PFSK-1 (cell line): ENCODE results near the gene MDFIC.

Experiments used
- POLR2AphosphoS5 ChIP-seq: IDR thresholded peaks from 2 replicates; pipeline ENCODE4 v1.6.1; 2012; ENCODE audit warnings: low read depth, mild to moderate bottlenecking, control low read depth, low read length, moderate library complexity
- TAF1 ChIP-seq: IDR thresholded peaks from 2 replicates; pipeline ENCODE4 v1.6.1; 2012; ENCODE audit warnings: low read length, control low read depth, borderline replicate concordance; ENCODE audit not compliant: insufficient read depth

DNA sequence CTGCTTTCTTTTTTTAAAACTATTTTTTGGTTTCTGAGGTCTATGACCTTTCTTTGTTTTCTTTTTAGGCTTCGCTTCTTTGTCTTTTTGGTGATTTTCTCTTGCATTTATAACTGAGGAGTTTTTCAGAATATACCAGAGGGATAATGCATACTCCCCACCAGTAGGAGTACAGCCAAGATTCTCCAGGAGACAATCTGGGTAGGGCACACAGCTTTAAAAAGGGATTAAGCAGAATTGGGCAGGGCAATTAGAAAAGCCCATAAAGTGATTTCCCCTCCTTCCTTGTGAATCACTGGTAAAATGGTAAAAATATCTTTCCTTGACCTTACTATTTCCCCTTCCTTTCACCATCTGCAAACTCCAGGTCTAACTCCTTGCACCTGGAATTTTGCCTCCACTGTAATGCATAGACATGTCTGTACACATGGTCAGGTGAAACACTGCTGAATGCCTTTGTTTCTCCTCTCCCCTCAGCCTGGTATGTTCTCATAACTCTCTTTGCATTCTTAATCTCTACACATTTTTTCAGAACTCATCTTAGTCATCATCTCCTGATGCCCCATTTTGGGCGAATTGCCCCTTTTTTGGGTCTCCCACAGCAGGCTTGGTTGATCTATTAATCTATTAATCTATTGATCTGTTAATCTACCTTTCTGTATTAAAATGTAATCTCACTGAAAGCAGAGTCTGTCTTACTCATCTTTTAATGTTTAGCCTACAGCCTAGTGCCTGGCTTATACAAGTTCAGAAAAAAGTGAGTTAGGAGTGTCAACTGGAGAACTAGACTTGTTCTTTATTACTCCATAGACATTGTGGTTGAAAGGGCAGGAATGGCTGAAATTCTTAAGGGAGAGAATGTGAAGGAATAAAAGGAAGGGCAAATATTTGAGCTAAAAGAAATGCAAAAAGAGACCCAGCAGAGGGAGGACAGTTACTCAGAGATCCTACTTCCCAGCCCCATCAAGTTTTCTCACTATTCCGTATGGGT, 64.6 kb downstream of the MDFIC start:
- no peak for TF ChIP-seq POLR2AphosphoS5
- no peak for TF ChIP-seq TAF1
